ENCODE measurements around the gene ASB14. TPM values are rescaled to one million over a fixed set of nuclear protein-coding genes. Genes with fewer than 3 reads are reported as not detected.
A peak's percentile ranks its signal among the peaks of the same experiment; 100 is the strongest.
"Not testable (repeated sequence)": the region's sequence is repeated elsewhere in the genome, so short reads cannot be mapped to it uniquely, and the experiment has no call there.

Gene ASB14
- total RNA-seq (1 to 10 TPM in 1 of 2 donors, under 1 TPM in 1; 0.74 to 1.4 TPM), polyA plus RNA-seq (under 1 TPM; 0.06 to 0.12 TPM)
- long read RNA-seq, donor 1 = 0 reads
- long read RNA-seq, donor 2, partial matches to known transcripts = 36 of 37 reads
- long read RNA-seq, donor 2, other reads (novel, unspliced or antisense) = 0 of 37 reads
- long read RNA-seq, donor 3 = 0 reads
- long read RNA-seq, donor 4 = 0 reads
- long read RNA-seq, donor 5, partial matches to known transcripts = 82 of 82 reads
- long read RNA-seq, donor 5, other reads (novel, unspliced or antisense) = 0 of 82 reads

- Histone ChIP-seq H3K9me3 (ENCODE audit: control insufficient read depth in 4 of 4, insufficient read depth in 3 of 4, low read length in 3 of 4) (no peaks in the 10 kb centered on the region), H3K9ac (ENCODE audit: insufficient read depth in 1 of 2, low read length in 2 of 2) (no peak within 1 kb of the TSS), H3K27me3 (ENCODE audit: control insufficient read depth in 3 of 3, insufficient read depth in 3 of 3, low read length in 2 of 3) (no peaks in the 10 kb centered on the region), H3K4me3 (no peak within 1 kb of the TSS), H3K4me1 (ENCODE audit: control insufficient read depth in 5 of 5, insufficient read depth in 5 of 5, low read length in 5 of 5) (peaks cover 0 to 2% (median 0%) of the 10 kb centered on the region in 5 donors), H3K36me3 (ENCODE audit: control insufficient read depth in 4 of 4, insufficient read depth in 4 of 4, low read length in 4 of 4) (no peaks in the 10 kb centered on the region), H3K27ac (ENCODE audit: low read depth in 1 of 2, low read length in 1 of 2) (peak within 1 kb of the TSS in 1 of 2 donors; percentile 45)
- DNase-seq (no peak), ATAC-seq (ENCODE audit: insufficient read depth, low FRiP score) (no peak)
- 92 to 97% methylated on average over 1 of the region's 1 CpG for WGBS, 2 donors
- TF ChIP-seq CTCF (IDR thresholded peaks at IDR 0.05; ENCODE audit: control extremely low read depth, extremely low read depth) = no peak
Observed at GRCh38 chr3:57292159-57292896, at the start of gene ASB14. ASB14 (minus strand) TSS chr3:57292685; CDS start chr3:57292033, 652 bp downstream.

GRCh38 chr3:57339071-57339642 lies 46.7 kb upstream of the ASB14 start:
- not testable (repeated sequence) for ATAC-seq (ENCODE audit: insufficient read depth, low FRiP score); H3K9ac ChIP-seq (ENCODE audit: insufficient read depth in 1 of 2, low read length in 2 of 2); H3K27me3 ChIP-seq (ENCODE audit: control insufficient read depth in 3 of 3, insufficient read depth in 3 of 3, low read length in 2 of 3); H3K4me1 ChIP-seq (ENCODE audit: control insufficient read depth in 5 of 5, insufficient read depth in 5 of 5, low read length in 5 of 5); DNase-seq; H3K4me3 ChIP-seq; H3K36me3 ChIP-seq (ENCODE audit: control insufficient read depth in 4 of 4, insufficient read depth in 4 of 4, low read length in 4 of 4); H3K9me3 ChIP-seq (ENCODE audit: control insufficient read depth in 4 of 4, insufficient read depth in 3 of 4, low read length in 3 of 4); H3K27ac ChIP-seq (ENCODE audit: low read depth in 1 of 2, low read length in 1 of 2)
- 70 to 87% methylated on average over 4 to 6 of the region's 7 CpGs for WGBS, 2 donors

GRCh38 chr3:57338272-57339070 lies 46.0 kb upstream of the ASB14 start:
- not testable (repeated sequence) for H3K4me3 ChIP-seq; H3K4me1 ChIP-seq (ENCODE audit: control insufficient read depth in 5 of 5, insufficient read depth in 5 of 5, low read length in 5 of 5); H3K27me3 ChIP-seq (ENCODE audit: control insufficient read depth in 3 of 3, insufficient read depth in 3 of 3, low read length in 2 of 3); H3K9me3 ChIP-seq (ENCODE audit: control insufficient read depth in 4 of 4, insufficient read depth in 3 of 4, low read length in 3 of 4); H3K27ac ChIP-seq (ENCODE audit: low read depth in 1 of 2, low read length in 1 of 2); H3K36me3 ChIP-seq (ENCODE audit: control insufficient read depth in 4 of 4, insufficient read depth in 4 of 4, low read length in 4 of 4); H3K9ac ChIP-seq (ENCODE audit: insufficient read depth in 1 of 2, low read length in 2 of 2); DNase-seq; ATAC-seq (ENCODE audit: insufficient read depth, low FRiP score)
- 93 to 97% methylated on average over 40 of the region's 40 CpGs for WGBS, 2 donors

DNA sequence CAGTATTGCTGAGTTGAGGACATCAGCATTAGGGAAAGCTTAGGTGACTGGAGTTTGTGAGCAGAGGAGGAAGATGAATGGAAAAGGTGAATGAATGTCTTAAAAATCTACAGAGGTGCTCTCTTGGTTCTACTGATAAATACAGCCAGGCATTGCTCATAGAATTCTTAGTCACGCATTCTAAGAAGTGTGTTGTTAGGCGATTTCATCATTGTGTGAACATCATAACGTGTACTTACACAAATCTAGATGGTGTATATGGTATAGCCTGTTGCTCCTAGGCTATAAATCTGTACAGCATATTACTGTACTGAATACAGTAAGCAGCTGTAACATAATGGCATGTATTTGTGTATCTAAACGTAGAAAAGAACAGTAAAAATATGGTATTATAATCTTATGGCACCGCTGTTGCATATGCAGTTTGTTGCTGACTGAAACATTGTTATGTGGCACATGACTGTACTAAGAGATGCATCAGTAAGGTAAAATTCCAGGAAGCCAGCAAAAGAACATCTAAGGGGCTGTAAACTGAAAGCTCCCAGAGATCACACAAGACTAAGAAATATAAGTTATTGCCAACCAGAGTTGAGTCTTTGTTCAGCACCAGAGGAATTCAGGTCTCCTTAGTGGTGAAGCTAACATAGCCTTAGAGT lies 42.9 kb upstream of the ASB14 start:
- ATAC-seq (ENCODE audit: insufficient read depth, low FRiP score) (no peak), DNase-seq (no peak)
- Histone ChIP-seq H3K27ac (ENCODE audit: low read depth in 1 of 2, low read length in 1 of 2) (no peak overlapping the region), H3K4me3 (no peak overlapping the region), H3K9ac (ENCODE audit: insufficient read depth in 1 of 2, low read length in 2 of 2) (no peak overlapping the region), H3K27me3 (ENCODE audit: control insufficient read depth in 3 of 3, insufficient read depth in 3 of 3, low read length in 2 of 3) (peaks cover 0 to 2% (median 0%) of the 10 kb centered on the region in 3 donors), H3K36me3 (ENCODE audit: control insufficient read depth in 4 of 4, insufficient read depth in 4 of 4, low read length in 4 of 4) (no peaks in the 10 kb centered on the region), H3K9me3 (ENCODE audit: control insufficient read depth in 4 of 4, insufficient read depth in 3 of 4, low read length in 3 of 4) (peaks cover 0 to 4% (median 0%) of the 10 kb centered on the region in 4 donors), H3K4me1 (ENCODE audit: control insufficient read depth in 5 of 5, insufficient read depth in 5 of 5, low read length in 5 of 5) (no peaks in the 10 kb centered on the region)
- 82 to 84% methylated on average over 5 of the region's 5 CpGs for WGBS, 2 donors
- TF ChIP-seq CTCF (IDR thresholded peaks at IDR 0.05; ENCODE audit: control extremely low read depth, extremely low read depth) = no peak
